ENCODE measurements around the gene CRYL1.

- TF ChIP-seq POLR2A (IDR thresholded peaks at IDR 0.05; ENCODE audit: extremely low read depth, insufficient read length) (no peak), CTCF (IDR thresholded peaks at IDR 0.05; ENCODE audit: low read depth, low read length) (no peak), MYC (IDR thresholded peaks at IDR 0.05; ENCODE audit: low read depth, low read length) (no peak)
Observed at GRCh38 chr13:20431080-20431479, 94.6 kb downstream of the CRYL1 start.

Measured in NB4 (cell line).